Spleen (tissue), 11 donors: ENCODE measurements around the gene ZNF692. TPM values are rescaled to one million over a fixed set of nuclear protein-coding genes. Genes with fewer than 3 reads are reported as not detected.
A peak's percentile ranks its signal among the peaks of the same experiment; 100 is the strongest.
"Not testable (repeated sequence)": the region's sequence is repeated elsewhere in the genome, so short reads cannot be mapped to it uniquely, and the experiment has no call there.

Source experiments
- DNase-seq: peaks from one replicate; pipeline ENCODE4 v3.0.0-alpha.2; 2020
- H3K27ac ChIP-seq, 8 donors: fragments of 200-600 bp; sonication (generic) in 7 of 8; 1 replicate in 4 of 8; 2 replicates in 4 of 8; pipeline versions ENCODE4 v1.5.0 to v1.8.0; 2016 to 2021; ENCODE audit warnings: inconsistent platforms in 4 of 8, mild to moderate bottlenecking in 4 of 8, moderate library complexity in 1 of 8
- H3K27me3 ChIP-seq, 7 donors: fragments of 200-600 bp; sonication (generic) in 6 of 7; replicated peaks in 1 of 7; 1 replicate in 4 of 7; 2 replicates in 3 of 7; pipeline versions ENCODE4 v1.5.0 to v1.8.0; 2016 to 2021; ENCODE audit warnings: inconsistent platforms in 3 of 7, mild to moderate bottlenecking in 1 of 7
- H3K36me3 ChIP-seq, 6 donors: fragments of 200-600 bp; sonication (generic) in 5 of 6; 1 replicate in 4 of 6; 2 replicates in 2 of 6; pipeline versions ENCODE4 v1.5.0 to v1.8.0; 2016 to 2021; ENCODE audit warnings: inconsistent platforms in 2 of 6
- H3K4me1 ChIP-seq, 6 donors: fragments of 200-600 bp; sonication (generic) in 5 of 6; 1 replicate in 3 of 6; 2 replicates in 3 of 6; pipeline versions ENCODE4 v1.5.0 to v1.8.0; 2016 to 2021; ENCODE audit warnings: inconsistent platforms in 3 of 6
- H3K4me3 ChIP-seq, 8 donors: fragments of 200-600 bp; sonication (generic) in 7 of 8; 1 replicate in 4 of 8; 2 replicates in 4 of 8; pipeline versions ENCODE4 v1.5.0 to v1.8.0; 2016 to 2021; ENCODE audit warnings: inconsistent platforms in 4 of 8, mild to moderate bottlenecking in 4 of 8, moderate library complexity in 2 of 8
- H3K9me3 ChIP-seq, 8 donors: fragments of 200-600 bp; sonication (generic) in 7 of 8; 1 replicate in 4 of 8; 2 replicates in 4 of 8; pipeline versions ENCODE4 v1.5.0 to v1.8.0; 2016 to 2021; ENCODE audit warnings: inconsistent platforms in 4 of 8
- POLR2A ChIP-seq, 3 donors: fragments of 450-650 bp; IDR thresholded peaks; one replicate each; pipeline ENCODE4 v1.5.1; 2017; ENCODE audit warnings: antibody characterized with exemption in 3 of 3, mild to moderate bottlenecking in 1 of 3
- POLR2AphosphoS5 ChIP-seq, 3 donors: sonication (generic); formaldehyde crosslinking; IDR thresholded peaks; one replicate each; pipeline ENCODE4 v1.5.1; 2017; ENCODE audit warnings: antibody characterized with exemption in 3 of 3
- WGBS, 5 donors: extraction: QIAGEN DNeasy Blood & Tissue Kit in 3 of 5; methylation state at CpG; one replicate each; pipeline versions ENCODE4 v1.1.5 to v1.1.7; 2013 to 2018; 5-methylcytosine and 5-hydroxymethylcytosine counted together
- intact Hi-C: fragments of 100-400 bp; cut with DNase I; formaldehyde crosslinking; loops from one replicate; pipeline ENCODE4 v1.15.0; 2023; ENCODE audit warnings: low total_unique reads
- polyA plus RNA-seq, 3 donors: library from polyadenylated mRNA; stranded (reverse); fragments of 200-250 nt; gene quantifications; one replicate each; pipeline ENCODE4 v1.2.1, GENCODE V29; 2013
- total RNA-seq, 7 donors: library from RNA; depleted of rRNA in 3 of 7; stranded (reverse); fragments of >200 nt in 3 of 7; fragmentation: NEBNext Ultra II Directional in 4 of 7; extraction: Animal tissue kit (Norgen Biotek cat#: 25700) in 4 of 7; gene quantifications; one replicate each; pipeline versions ENCODE4 v1.1.0 to v1.2.1, GENCODE V29; 2016 to 2021
- TF ChIP-seq, protein P1 (sequence below), 11 experiments: fragments of 200-600 bp in 7 of 11; fragments of 450-650 bp in 4 of 11; sonication (generic) in 4 of 11; IDR thresholded peaks in 8 of 11; conservative IDR thresholded peaks in 3 of 11; 1 replicate in 7 of 11; 2 replicates in 4 of 11; pipeline versions ENCODE4 v1.4.0 to v1.8.0; 2016 to 2021; ENCODE audit warnings: antibody characterized with exemption in 11 of 11, inconsistent platforms in 4 of 11, mild to moderate bottlenecking in 1 of 11
- donor health status: healthy with polysubstance abuse.
- donor health status: DM: no; HTN: no; CAD: no; lungs with moderate emphysema.
- donor health status: DM: no; HTN: no; CAD: no.
- donor health status: Bipolar disorder and iron deficiency.
- donor health status: healthy.
- donor health status: DM: no; HTN: no; CAD: no.
- donor health status: DM: yes; HTN: yes; CAD: no.

The ZNF692 gene
- total and polyA plus RNA-seq, 10 donors = 33.5 to 138 (median 48.6) TPM

DNA sequence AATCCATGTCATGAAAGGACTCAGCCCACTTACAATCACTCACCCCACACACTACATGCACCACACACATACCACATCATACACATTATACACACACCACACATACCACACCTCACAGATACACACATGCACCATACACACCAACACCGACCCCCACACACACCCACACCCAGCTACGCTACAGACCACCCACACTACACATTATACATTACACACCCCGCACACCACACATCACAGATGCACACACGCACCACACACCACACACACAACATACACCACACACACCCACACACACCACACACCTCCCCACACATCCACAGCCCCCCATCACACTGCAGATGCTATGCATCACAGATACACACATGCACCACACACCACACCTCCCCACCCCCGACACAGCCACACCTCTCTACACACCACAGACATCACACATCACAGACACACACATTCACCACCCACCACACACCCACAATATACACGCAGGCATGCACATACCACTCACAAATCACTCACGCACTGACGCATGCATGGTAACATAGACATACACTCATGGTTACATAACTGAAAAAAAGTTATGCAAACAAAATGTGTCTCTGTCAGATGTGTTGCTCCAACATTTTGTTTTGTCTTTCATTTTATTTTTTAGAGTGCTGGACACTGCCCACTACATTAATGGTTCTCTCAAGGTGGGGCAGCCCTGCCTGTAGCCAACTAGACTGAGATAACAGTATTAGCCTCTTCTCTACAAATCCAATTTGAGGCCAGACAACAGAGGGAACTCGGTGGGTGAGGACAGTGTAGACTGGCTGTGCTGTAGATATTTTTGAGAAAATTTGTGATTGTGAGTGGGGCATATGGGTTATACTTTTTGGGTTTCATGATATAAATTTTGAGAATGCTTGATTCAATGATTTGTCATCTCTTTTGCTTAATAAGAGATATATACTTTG, 31.9 kb upstream of the ZNF692 start:
- H3K27ac ChIP-seq = no peak overlapping the region
- TF ChIP-seq POLR2AphosphoS5 (IDR thresholded peaks at IDR 0.05) = no peak
- no peak for TF ChIP-seq POLR2A (IDR thresholded peaks at IDR 0.05)
- TF ChIP-seq, protein P1, sequence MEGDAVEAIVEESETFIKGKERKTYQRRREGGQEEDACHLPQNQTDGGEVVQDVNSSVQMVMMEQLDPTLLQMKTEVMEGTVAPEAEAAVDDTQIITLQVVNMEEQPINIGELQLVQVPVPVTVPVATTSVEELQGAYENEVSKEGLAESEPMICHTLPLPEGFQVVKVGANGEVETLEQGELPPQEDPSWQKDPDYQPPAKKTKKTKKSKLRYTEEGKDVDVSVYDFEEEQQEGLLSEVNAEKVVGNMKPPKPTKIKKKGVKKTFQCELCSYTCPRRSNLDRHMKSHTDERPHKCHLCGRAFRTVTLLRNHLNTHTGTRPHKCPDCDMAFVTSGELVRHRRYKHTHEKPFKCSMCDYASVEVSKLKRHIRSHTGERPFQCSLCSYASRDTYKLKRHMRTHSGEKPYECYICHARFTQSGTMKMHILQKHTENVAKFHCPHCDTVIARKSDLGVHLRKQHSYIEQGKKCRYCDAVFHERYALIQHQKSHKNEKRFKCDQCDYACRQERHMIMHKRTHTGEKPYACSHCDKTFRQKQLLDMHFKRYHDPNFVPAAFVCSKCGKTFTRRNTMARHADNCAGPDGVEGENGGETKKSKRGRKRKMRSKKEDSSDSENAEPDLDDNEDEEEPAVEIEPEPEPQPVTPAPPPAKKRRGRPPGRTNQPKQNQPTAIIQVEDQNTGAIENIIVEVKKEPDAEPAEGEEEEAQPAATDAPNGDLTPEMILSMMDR (IDR thresholded peaks at IDR 0.05 in 8 of 11, conservative IDR thresholded peaks at IDR 0.05 in 3 of 11) = no peak
- intact Hi-C loops = no loop called here
- H3K27me3 ChIP-seq = no peaks in the 10 kb centered on the region
- 87 to 93% (median 89%) methylated on average over 9 of the region's 9 CpGs for WGBS, 5 donors
- no peaks in the 10 kb centered on the region for H3K9me3 ChIP-seq
- H3K4me3 ChIP-seq = no peak overlapping the region
- H3K4me1 ChIP-seq = peaks cover 0 to 13% (median 5%) of the 10 kb centered on the region in 6 donors
- no peak for DNase-seq
- no peaks in the 10 kb centered on the region for H3K36me3 ChIP-seq

- H3K4me3 ChIP-seq, intact Hi-C loops, H3K36me3 ChIP-seq, H3K27ac ChIP-seq, H3K9me3 ChIP-seq, H3K27me3 ChIP-seq, DNase-seq: not testable (repeated sequence)
- WGBS, 5 donors = 85 to 98% (median 86%) methylated on average over 8 to 10 of the region's 10 CpGs
- peaks cover 0 to 20% (median 10%) of the 10 kb centered on the region in 6 donors for H3K4me1 ChIP-seq
Measured at GRCh38 chr1:248889914-248890243, 31.0 kb upstream of the ZNF692 start.

- Histone ChIP-seq H3K4me3 (no peak overlapping the region), H3K27me3 (no peaks in the 10 kb centered on the region), H3K9me3 (no peaks in the 10 kb centered on the region), H3K36me3 (no peaks in the 10 kb centered on the region), H3K4me1 (peaks cover 0 to 20% (median 10%) of the 10 kb centered on the region in 6 donors), H3K27ac (peak overlapping the region in 3 of 8 donors; percentile 26 to 28 (median 27))
- no peak for DNase-seq
- TF ChIP-seq POLR2AphosphoS5 (IDR thresholded peaks at IDR 0.05) = peak in 1 of 3 donors; percentile 36
- TF ChIP-seq, protein P1 (IDR thresholded peaks at IDR 0.05 in 8 of 11, conservative IDR thresholded peaks at IDR 0.05 in 3 of 11) = no peak
- intact Hi-C loops = no loop called here
- 21 to 41% (median 23%) methylated on average over 1 of the region's 1 CpG for WGBS, 5 donors
Measured at GRCh38 chr1:248886237-248886895, 27.5 kb upstream of the ZNF692 start.

GRCh38 chr1:248885646-248886045, 26.8 kb upstream of the ZNF692 start:
- Histone ChIP-seq H3K27ac (peak overlapping the region in 3 of 8 donors; percentile 26 to 28 (median 27)), H3K9me3 (no peaks in the 10 kb centered on the region), H3K36me3 (no peaks in the 10 kb centered on the region), H3K4me3 (no peak overlapping the region), H3K27me3 (no peaks in the 10 kb centered on the region), H3K4me1 (peaks cover 0 to 20% (median 10%) of the 10 kb centered on the region in 6 donors)
- 36 to 69% (median 45%) methylated on average over 1 of the region's 1 CpG for WGBS, 5 donors
- DNase-seq = no peak
- TF ChIP-seq POLR2AphosphoS5 (IDR thresholded peaks at IDR 0.05) (no peak), POLR2A (IDR thresholded peaks at IDR 0.05) (no peak)
- TF ChIP-seq, protein P1 (IDR thresholded peaks at IDR 0.05 in 8 of 11, conservative IDR thresholded peaks at IDR 0.05 in 3 of 11) = no peak
- intact Hi-C loops = no loop called here
